Esophagus muscularis mucosa (tissue), 4 donors: ENCODE measurements around the gene PRSS38. TPM values are rescaled to one million over a fixed set of nuclear protein-coding genes. Genes with fewer than 3 reads are reported as not detected.

Experiments
- DNase-seq: peaks from one replicate; pipeline ENCODE4 v3.0.0-alpha.2; 2017; ENCODE audit errors: extremely low spot score
- H3K27ac ChIP-seq, 4 donors: fragments of 200-600 bp; sonication (generic); replicated peaks in 1 of 4; 1 replicate in 3 of 4; 2 replicates in 1 of 4; pipeline ENCODE4 v1.5.1; 2016 to 2019; ENCODE audit warnings: mild to moderate bottlenecking in 1 of 4
- H3K27me3 ChIP-seq, 4 donors: fragments of 200-600 bp; sonication (generic); one replicate each; pipeline versions ENCODE4 v1.5.1 to v1.6.0; 2016 to 2019
- H3K36me3 ChIP-seq, 4 donors: fragments of 200-600 bp; sonication (generic); one replicate each; pipeline ENCODE4 v1.5.1; 2016 to 2019
- H3K4me1 ChIP-seq, 4 donors: fragments of 200-600 bp; sonication (generic); one replicate each; pipeline ENCODE4 v1.5.1; 2016 to 2019
- H3K4me3 ChIP-seq, 4 donors: fragments of 200-600 bp; sonication (generic); 1 replicate in 2 of 4; 2 replicates in 2 of 4; pipeline ENCODE4 v1.5.1; 2016 to 2019; ENCODE audit warnings: mild to moderate bottlenecking in 4 of 4, moderate library complexity in 1 of 4
- H3K9me3 ChIP-seq, 4 donors: fragments of 200-600 bp; sonication (generic); 1 replicate in 3 of 4; 2 replicates in 1 of 4; pipeline ENCODE4 v1.5.1; 2016 to 2019
- EP300 ChIP-seq: sonication (generic); formaldehyde crosslinking; IDR thresholded peaks from one replicate; pipeline ENCODE4 v1.6.1; 2017; ENCODE audit warnings: antibody characterized with exemption
- POLR2A ChIP-seq: fragments of 450-650 bp; IDR thresholded peaks from one replicate; pipeline ENCODE4 v1.6.1; 2017; ENCODE audit warnings: antibody characterized with exemption, moderate library complexity, mild to moderate bottlenecking, low read depth
- POLR2AphosphoS5 ChIP-seq, 2 donors: sonication (generic); formaldehyde crosslinking; IDR thresholded peaks; one replicate each; pipeline ENCODE4 v1.6.1; 2017; ENCODE audit warnings: antibody characterized with exemption in 2 of 2
- WGBS: methylation state at CpG from one replicate; pipeline ENCODE4 v1.1.5; 2018; 5-methylcytosine and 5-hydroxymethylcytosine counted together
- intact Hi-C: fragments of 100-400 bp; cut with DNase I; formaldehyde crosslinking; loops from one replicate; pipeline ENCODE4 v1.15.1; 2023
- total RNA-seq, 4 donors: library from RNA; depleted of rRNA; stranded (reverse); fragments of >200 nt; gene quantifications; one replicate each; pipeline versions ENCODE4 v1.1.0 to v1.2.1, GENCODE V29; 2016
- TF ChIP-seq, protein P1 (sequence below), 3 experiments: fragments of 200-600 bp in 2 of 3; fragments of 450-650 bp in 1 of 3; sonication (generic) in 2 of 3; IDR thresholded peaks; one replicate each; pipeline ENCODE4 v1.5.1; 2017 to 2019; ENCODE audit warnings: antibody characterized with exemption in 3 of 3, mild to moderate bottlenecking in 2 of 3, moderate library complexity in 1 of 3

PRSS38 gene
- total RNA-seq, 4 donors from 2014 or later = not detected

- Histone ChIP-seq H3K4me1 (peaks cover 12 to 19% (median 16%) of the 10 kb centered on the region in 4 donors), H3K4me3 (no peak overlapping the region), H3K27me3 (peaks cover 0 to 8% (median 2%) of the 10 kb centered on the region in 4 donors), H3K27ac (no peak overlapping the region), H3K36me3 (no peaks in the 10 kb centered on the region), H3K9me3 (no peaks in the 10 kb centered on the region)
- no peak for DNase-seq
- TF ChIP-seq, protein P1, sequence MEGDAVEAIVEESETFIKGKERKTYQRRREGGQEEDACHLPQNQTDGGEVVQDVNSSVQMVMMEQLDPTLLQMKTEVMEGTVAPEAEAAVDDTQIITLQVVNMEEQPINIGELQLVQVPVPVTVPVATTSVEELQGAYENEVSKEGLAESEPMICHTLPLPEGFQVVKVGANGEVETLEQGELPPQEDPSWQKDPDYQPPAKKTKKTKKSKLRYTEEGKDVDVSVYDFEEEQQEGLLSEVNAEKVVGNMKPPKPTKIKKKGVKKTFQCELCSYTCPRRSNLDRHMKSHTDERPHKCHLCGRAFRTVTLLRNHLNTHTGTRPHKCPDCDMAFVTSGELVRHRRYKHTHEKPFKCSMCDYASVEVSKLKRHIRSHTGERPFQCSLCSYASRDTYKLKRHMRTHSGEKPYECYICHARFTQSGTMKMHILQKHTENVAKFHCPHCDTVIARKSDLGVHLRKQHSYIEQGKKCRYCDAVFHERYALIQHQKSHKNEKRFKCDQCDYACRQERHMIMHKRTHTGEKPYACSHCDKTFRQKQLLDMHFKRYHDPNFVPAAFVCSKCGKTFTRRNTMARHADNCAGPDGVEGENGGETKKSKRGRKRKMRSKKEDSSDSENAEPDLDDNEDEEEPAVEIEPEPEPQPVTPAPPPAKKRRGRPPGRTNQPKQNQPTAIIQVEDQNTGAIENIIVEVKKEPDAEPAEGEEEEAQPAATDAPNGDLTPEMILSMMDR (IDR thresholded peaks at IDR 0.05) = no peak
- no peak for TF ChIP-seq POLR2AphosphoS5 (IDR thresholded peaks at IDR 0.05)
- TF ChIP-seq POLR2A = no peak
- no peak for TF ChIP-seq EP300
- intact Hi-C loops = no loop called here
- WGBS = 100% methylated on average over 2 of the region's 5 CpGs
These were observed 19.0 kb upstream of the PRSS38 start for GRCh38 chr1:227796359-227796915.

GRCh38 chr1:227797144-227797543 lies 18.3 kb upstream of the PRSS38 start:
- WGBS = 96% methylated on average over 3 of the region's 3 CpGs
- Histone ChIP-seq H3K4me3 (no peak overlapping the region), H3K36me3 (no peaks in the 10 kb centered on the region), H3K27ac (no peak overlapping the region), H3K4me1 (peaks cover 12 to 19% (median 16%) of the 10 kb centered on the region in 4 donors), H3K27me3 (peaks cover 0 to 8% (median 2%) of the 10 kb centered on the region in 4 donors), H3K9me3 (no peaks in the 10 kb centered on the region)
- intact Hi-C loops = no loop called here
- DNase-seq = no peak
- TF ChIP-seq, protein P1 (IDR thresholded peaks at IDR 0.05) = no peak
- TF ChIP-seq EP300 (no peak), POLR2AphosphoS5 (IDR thresholded peaks at IDR 0.05) (no peak), POLR2A (no peak)

GRCh38 chr1:227797625-227798024 lies 17.9 kb upstream of the PRSS38 start:
- H3K4me3 ChIP-seq = no peak overlapping the region
- WGBS = 84% methylated on average over 3 of the region's 3 CpGs
- H3K27ac ChIP-seq = no peak overlapping the region
- intact Hi-C loops = no loop called here
- peaks cover 12 to 19% (median 16%) of the 10 kb centered on the region in 4 donors for H3K4me1 ChIP-seq
- no peaks in the 10 kb centered on the region for H3K36me3 ChIP-seq
- H3K9me3 ChIP-seq = no peaks in the 10 kb centered on the region
- TF ChIP-seq POLR2A (no peak), EP300 (no peak), POLR2AphosphoS5 (IDR thresholded peaks at IDR 0.05) (no peak)
- TF ChIP-seq, protein P1 (IDR thresholded peaks at IDR 0.05) = no peak
- peaks cover 0 to 8% (median 2%) of the 10 kb centered on the region in 4 donors for H3K27me3 ChIP-seq
- no peak for DNase-seq

GRCh38 chr1:227798078-227798802 lies 17.2 kb upstream of the PRSS38 start:
- no peaks in the 10 kb centered on the region for H3K36me3 ChIP-seq
- TF ChIP-seq POLR2AphosphoS5 (IDR thresholded peaks at IDR 0.05) (no peak), POLR2A (no peak), EP300 (no peak)
- TF ChIP-seq, protein P1 (IDR thresholded peaks at IDR 0.05) = no peak
- H3K4me1 ChIP-seq = peaks cover 12 to 19% (median 16%) of the 10 kb centered on the region in 4 donors
- H3K9me3 ChIP-seq = peaks cover 0 to 1% (median 0%) of the 10 kb centered on the region in 4 donors
- intact Hi-C loops = no loop called here
- peaks cover 0 to 8% (median 2%) of the 10 kb centered on the region in 4 donors for H3K27me3 ChIP-seq
- H3K27ac ChIP-seq = no peak overlapping the region
- no peak for DNase-seq
- no peak overlapping the region for H3K4me3 ChIP-seq
- WGBS = 90% methylated on average over 11 of the region's 16 CpGs
